PFSK-1 (cell line): ENCODE results near the gene PHKA2.

Source experiments
- POLR2AphosphoS5 ChIP-seq: IDR thresholded peaks from 2 replicates; pipeline ENCODE4 v1.6.1; 2012; ENCODE audit warnings: low read depth, mild to moderate bottlenecking, control low read depth, low read length, moderate library complexity
- SIN3A ChIP-seq: IDR thresholded peaks from 2 replicates; pipeline ENCODE4 v1.6.1; 2012; ENCODE audit warnings: mild to moderate bottlenecking, low read length, moderate library complexity, borderline replicate concordance; ENCODE audit not compliant: insufficient read depth
- TAF1 ChIP-seq: IDR thresholded peaks from 2 replicates; pipeline ENCODE4 v1.6.1; 2012; ENCODE audit warnings: low read length, control low read depth, borderline replicate concordance; ENCODE audit not compliant: insufficient read depth

- no peak for TF ChIP-seq SIN3A
- TF ChIP-seq POLR2AphosphoS5 = no peak
- no peak for TF ChIP-seq TAF1
Measured at GRCh38 chrX:19007011-19007410, 23.1 kb upstream of the PHKA2 start.
